Epithelial cell of esophagus (primary cell): Measurements from ENCODE around the gene DDX59.
A peak's percentile ranks its signal among the peaks of the same experiment; 100 is the strongest.

ENCODE experiments used
- DNase-seq: peaks from one replicate; pipeline ENCODE4 v3.0.0; 2010; ENCODE audit warnings: low read depth
- H3K4me3 ChIP-seq: 2 replicates; pipeline ENCODE4 v1.5.1; 2011; ENCODE audit warnings: mild to moderate bottlenecking, low read length, control low read depth
- TF ChIP-seq, protein P1 (sequence below): IDR thresholded peaks from 2 replicates; pipeline ENCODE4 v1.5.1; 2011; ENCODE audit warnings: low read depth, mild to moderate bottlenecking, low read length, control low read depth, inconsistent platforms; ENCODE audit not compliant: insufficient read depth; ENCODE audit errors: missing control alignments

DDX59 gene

DNA sequence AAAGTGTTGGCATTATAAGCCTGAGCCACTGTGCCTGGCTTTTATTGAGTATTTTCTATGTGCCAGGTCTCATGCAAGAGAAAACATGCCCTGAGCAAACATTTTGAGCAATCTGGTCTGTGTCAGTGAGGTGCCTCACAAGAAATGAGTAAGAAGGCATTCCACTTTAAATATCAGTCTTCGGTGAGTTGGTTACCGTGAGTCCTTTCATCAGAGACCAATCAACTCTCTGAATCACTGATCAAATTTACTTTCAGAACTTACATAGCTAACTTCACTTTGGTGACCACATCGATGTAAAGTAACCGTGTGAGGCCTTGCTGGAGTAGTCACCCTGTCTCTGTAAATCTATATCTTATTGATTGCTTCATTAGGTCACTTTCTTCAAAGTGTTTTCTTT is 14.3 kb upstream of the DDX59 start:
- TF ChIP-seq, protein P1, sequence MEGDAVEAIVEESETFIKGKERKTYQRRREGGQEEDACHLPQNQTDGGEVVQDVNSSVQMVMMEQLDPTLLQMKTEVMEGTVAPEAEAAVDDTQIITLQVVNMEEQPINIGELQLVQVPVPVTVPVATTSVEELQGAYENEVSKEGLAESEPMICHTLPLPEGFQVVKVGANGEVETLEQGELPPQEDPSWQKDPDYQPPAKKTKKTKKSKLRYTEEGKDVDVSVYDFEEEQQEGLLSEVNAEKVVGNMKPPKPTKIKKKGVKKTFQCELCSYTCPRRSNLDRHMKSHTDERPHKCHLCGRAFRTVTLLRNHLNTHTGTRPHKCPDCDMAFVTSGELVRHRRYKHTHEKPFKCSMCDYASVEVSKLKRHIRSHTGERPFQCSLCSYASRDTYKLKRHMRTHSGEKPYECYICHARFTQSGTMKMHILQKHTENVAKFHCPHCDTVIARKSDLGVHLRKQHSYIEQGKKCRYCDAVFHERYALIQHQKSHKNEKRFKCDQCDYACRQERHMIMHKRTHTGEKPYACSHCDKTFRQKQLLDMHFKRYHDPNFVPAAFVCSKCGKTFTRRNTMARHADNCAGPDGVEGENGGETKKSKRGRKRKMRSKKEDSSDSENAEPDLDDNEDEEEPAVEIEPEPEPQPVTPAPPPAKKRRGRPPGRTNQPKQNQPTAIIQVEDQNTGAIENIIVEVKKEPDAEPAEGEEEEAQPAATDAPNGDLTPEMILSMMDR = no peak
- H3K4me3 ChIP-seq = no peak overlapping the region
- peak; percentile 98 for DNase-seq

DNA sequence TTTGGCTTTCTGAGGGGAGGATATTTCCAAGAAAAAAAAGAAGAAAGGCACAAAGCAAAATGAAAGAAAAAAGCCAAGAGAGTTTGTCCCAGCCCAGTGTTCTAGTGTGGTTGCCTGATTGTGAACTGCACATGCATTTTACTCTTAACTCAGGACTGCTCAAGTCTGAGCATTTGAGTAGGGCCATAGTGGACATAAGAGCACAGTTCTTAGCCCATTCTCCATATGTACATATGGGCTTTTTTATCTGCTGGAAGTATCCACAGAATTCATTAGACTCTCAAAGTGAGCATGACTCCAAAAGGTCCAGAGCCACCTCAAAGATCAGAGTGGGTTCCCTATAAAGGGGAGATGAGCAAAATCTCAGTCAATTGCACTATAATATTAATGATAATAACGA is 13.6 kb upstream of the DDX59 start:
- DNase-seq = no peak
- TF ChIP-seq, protein P1 = no peak
- no peak overlapping the region for H3K4me3 ChIP-seq

DNA sequence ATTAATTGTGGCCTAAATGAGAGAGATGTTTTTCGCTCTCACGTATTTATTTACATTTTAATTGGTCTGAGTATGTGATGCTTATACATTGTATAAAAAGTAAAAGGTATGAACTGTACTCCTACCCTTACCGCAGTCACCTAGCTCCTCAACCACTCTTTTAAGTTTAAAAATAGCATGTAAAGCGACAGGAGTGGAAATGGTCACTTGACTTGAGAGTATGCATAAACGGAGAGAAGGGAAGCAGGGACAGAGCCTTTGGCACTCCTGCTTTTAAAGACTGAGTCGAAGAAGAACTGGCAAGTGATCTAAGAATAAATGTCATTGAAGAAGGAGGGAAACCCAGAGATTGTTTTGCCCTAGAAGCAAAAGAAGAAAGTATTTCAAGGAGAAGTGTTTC is 11.5 kb upstream of the DDX59 start:
- TF ChIP-seq, protein P1 = no peak
- no peak for DNase-seq
- H3K4me3 ChIP-seq = no peak overlapping the region

DNA sequence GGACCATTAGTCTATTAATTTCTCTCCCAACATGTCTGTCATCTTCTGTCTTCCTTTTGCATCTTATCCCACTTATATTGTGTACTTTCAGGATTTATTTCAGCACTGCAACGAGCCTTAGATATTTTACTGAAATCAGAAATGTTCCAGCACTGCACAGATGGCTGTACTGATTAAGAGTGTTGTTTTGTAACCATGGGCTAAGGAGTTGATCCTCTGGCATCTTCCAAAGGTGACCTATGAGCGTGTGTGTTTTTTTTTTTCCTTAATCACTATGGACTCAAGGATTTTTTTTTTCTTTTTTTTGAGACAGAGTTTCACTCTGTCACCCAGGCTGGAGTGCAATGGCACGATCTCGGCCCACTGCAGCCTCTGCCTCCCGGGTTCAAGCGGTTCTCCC is 7.1 kb upstream of the DDX59 start:
- no peak overlapping the region for H3K4me3 ChIP-seq
- TF ChIP-seq, protein P1 = no peak
- DNase-seq = no peak

DNA sequence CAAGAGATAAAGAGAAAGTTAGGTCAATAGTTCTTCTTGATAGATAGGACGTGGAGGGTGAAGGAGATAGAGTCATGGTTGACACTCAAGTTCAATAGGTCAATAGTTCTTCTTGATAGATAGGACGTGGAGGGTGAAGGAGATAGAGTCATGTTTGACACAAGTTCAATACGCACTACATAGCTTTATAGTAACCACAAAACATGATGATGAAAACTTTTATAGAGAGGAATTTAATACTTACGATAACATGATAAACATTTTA is 5.8 kb upstream of the DDX59 start:
- no peak for DNase-seq

DNA sequence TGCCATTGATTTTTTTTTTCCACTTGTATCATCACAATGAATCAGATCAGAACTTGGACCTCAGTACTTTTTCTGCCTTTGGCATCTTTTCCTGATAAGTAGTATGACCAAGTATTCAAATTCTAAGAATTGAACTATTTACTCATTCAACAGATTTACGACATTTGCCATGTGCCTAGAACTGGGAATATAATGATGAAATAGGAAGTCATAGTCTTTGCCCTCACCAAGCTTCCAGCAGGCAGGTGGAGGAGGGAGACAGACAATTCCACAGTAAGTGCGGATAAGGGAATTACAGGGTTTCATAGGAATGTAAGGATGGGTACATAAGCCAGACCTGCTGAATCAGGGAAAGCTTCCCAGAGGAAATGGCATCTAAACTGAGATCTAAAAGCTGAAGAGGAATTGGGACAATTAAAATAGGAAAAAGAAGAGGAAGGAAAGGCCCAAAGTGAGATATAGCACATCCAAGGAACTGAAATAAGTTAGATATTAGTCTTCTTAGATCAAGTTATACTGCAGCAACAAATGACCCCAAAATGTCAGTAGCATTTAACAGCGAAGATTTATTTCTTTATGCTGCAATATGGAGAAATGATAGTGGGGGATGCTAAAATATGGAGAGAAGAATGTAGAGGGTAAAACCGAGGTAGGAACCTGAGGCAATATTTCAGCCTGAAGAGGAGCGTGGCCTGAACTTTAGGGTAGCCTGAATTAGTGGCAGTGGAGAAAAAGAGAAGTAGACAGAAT is 5.3 kb upstream of the DDX59 start:
- DNase-seq = peak; percentile 87
- no peak overlapping the region for H3K4me3 ChIP-seq
- TF ChIP-seq, protein P1 = no peak

More for the DNA sequence above, 5.8 kb upstream of the DDX59 start:
- H3K4me3 ChIP-seq = no peak overlapping the region
- TF ChIP-seq, protein P1 = no peak
